Ovary (tissue), 3 donors: ENCODE results near the gene ARHGEF7.

Source experiments
- CTCF ChIP-seq, 3 donors: fragments of 450-650 bp in 2 of 3; fragments of 200-600 bp in 1 of 3; IDR thresholded peaks; one replicate each; pipeline versions ENCODE4 v1.5.1 to v1.8.0; 2016 to 2022; ENCODE audit warnings: antibody characterized with exemption in 3 of 3, mild to moderate bottlenecking in 1 of 3
- EP300 ChIP-seq: sonication (generic); formaldehyde crosslinking; IDR thresholded peaks from one replicate; pipeline ENCODE4 v1.6.1; 2017; ENCODE audit warnings: antibody characterized with exemption
- POLR2A ChIP-seq: fragments of 450-650 bp; IDR thresholded peaks from one replicate; pipeline ENCODE4 v1.6.1; 2017; ENCODE audit warnings: antibody characterized with exemption, mild to moderate bottlenecking, moderate library complexity
- donor health status: DM: no; HTN: no; CAD: no.

GRCh38 chr13:111112196-111112595, 2.9 kb upstream of the ARHGEF7 start:
- no peak for TF ChIP-seq CTCF (IDR thresholded peaks at IDR 0.05)
- TF ChIP-seq EP300: no peak
- no peak for TF ChIP-seq POLR2A
